HepG2 (cell line): ENCODE results near the gene PPP1CA. TPM values are rescaled to one million over a fixed set of nuclear protein-coding genes. Genes with fewer than 3 reads are reported as not detected.
A peak's percentile ranks its signal among the peaks of the same experiment; 100 is the strongest.

Experiments used
- ATAC-seq: fragments of 200-7000 bp; cut with Tn5 transposase; 3 replicates; pipeline ENCODE4 v1.9.1; 2020; ENCODE audit warnings: mild to moderate bottlenecking, moderate library complexity
- BruUV-seq: library from RNA; stranded (reverse); fragments of 400-500 nt; replicated peaks from 2 replicates; lab custom pipeline; 2021; lab: Mats Ljungman, UMichigan
- CTCF ChIA-PET: fragments of 300-600 bp; formaldehyde crosslinking; extraction: SDS; loops from one replicate; lab custom pipeline; 2021; ENCODE audit warnings: low total read pairs, inconsistent platforms, low intra/inter-chr PET ratio; lab: Yijun Ruan, JAX
- POLR2A ChIA-PET: fragments of 350-600 bp; sonication (Branson Sonifier 250); formaldehyde crosslinking; loops from one replicate; lab custom pipeline; 2020; ENCODE audit warnings: antibody characterized with exemption, inconsistent platforms; lab: Yijun Ruan, JAX
- DNase-seq: peaks from one replicate; pipeline ENCODE4 v3.0.0-alpha.2; 2015; ENCODE audit warnings: low spot score
- FAIRE-seq: peaks from 3 replicates; lab custom pipeline; 2011; peaks lifted over from hg19 to GRCh38; lab: Jason Lieb, UNC
- H2AFZ ChIP-seq: one replicate; pipeline ENCODE4 v1.6.1; 2011; ENCODE audit warnings: low read length, inconsistent platforms
- H3K27ac ChIP-seq: fragments of 300-600 bp; 3 replicates; pipeline ENCODE4 v1.8.0; 2011; ENCODE audit warnings: mixed run types, mild to moderate bottlenecking, mixed read lengths, low read length, inconsistent platforms; ENCODE audit not compliant: insufficient read depth; ENCODE audit errors: extremely low read length
- H3K27me3 ChIP-seq, 2 experiments: fragments of 200-600 bp in 1 of 2; 2 replicates in 1 of 2; 3 replicates in 1 of 2; pipeline versions ENCODE4 v1.6.0 to v1.8.0; 2011; ENCODE audit warnings: low read length in 2 of 2, mild to moderate bottlenecking in 2 of 2, moderate library complexity in 2 of 2, inconsistent platforms in 1 of 2; ENCODE audit not compliant: insufficient read depth in 2 of 2, control insufficient read depth in 1 of 2
- H3K36me3 ChIP-seq, 2 experiments: fragments of 200-600 bp in 1 of 2; replicated peaks in 1 of 2; 2 replicates in 1 of 2; 3 replicates in 1 of 2; pipeline versions ENCODE4 v1.5.1 to v1.8.0; 2011; ENCODE audit warnings: low read length in 2 of 2, inconsistent platforms in 1 of 2; ENCODE audit not compliant: insufficient read depth in 2 of 2, control insufficient read depth in 1 of 2
- H3K4me1 ChIP-seq: 2 replicates; pipeline ENCODE4 v1.5.1; 2012; ENCODE audit warnings: low read length, inconsistent platforms; ENCODE audit not compliant: insufficient read depth
- H3K4me2 ChIP-seq: 2 replicates; pipeline ENCODE4 v1.6.0; 2011; ENCODE audit warnings: low read depth, low read length, inconsistent platforms
- H3K4me3 ChIP-seq, 3 experiments: fragments of 200-600 bp in 1 of 3; sonication (generic), shearing (Covaris generic) in 1 of 3; replicated peaks in 1 of 3; 2 replicates each; pipeline ENCODE4 v1.5.1; 2011 to 2016; ENCODE audit warnings: low read length in 3 of 3, inconsistent platforms in 2 of 3, low read depth in 2 of 3, mild to moderate bottlenecking in 2 of 3, control low read depth in 1 of 3, mixed read lengths in 1 of 3; ENCODE audit not compliant: insufficient read depth in 1 of 3
- H3K79me2 ChIP-seq: one replicate; pipeline ENCODE4 v1.6.1; 2011; ENCODE audit warnings: low read length, inconsistent platforms; ENCODE audit not compliant: insufficient read depth
- H3K9ac ChIP-seq: 2 replicates; pipeline ENCODE4 v1.6.0; 2011; ENCODE audit warnings: mild to moderate bottlenecking, low read depth, low read length, inconsistent platforms; ENCODE audit not compliant: insufficient read depth
- H3K9me3 ChIP-seq: 2 replicates; pipeline ENCODE4 v1.5.1; 2012; ENCODE audit warnings: mild to moderate bottlenecking, low read length
- H4K20me1 ChIP-seq: 2 replicates; pipeline ENCODE4 v1.6.0; 2011; ENCODE audit warnings: inconsistent platforms, mild to moderate bottlenecking, low read length, moderate library complexity; ENCODE audit not compliant: insufficient read depth
- ATF1 ChIP-seq: IDR thresholded peaks from 2 replicates; pipeline ENCODE4 v1.6.1; 2016; ENCODE audit warnings: mild to moderate bottlenecking, control low read depth
- GPN1 ChIP-seq: sonication (generic); formaldehyde crosslinking; IDR thresholded peaks from 2 replicates; pipeline ENCODE4 v1.5.1; 2020; ENCODE audit warnings: missing genetic modification reagents, borderline replicate concordance
- MYC ChIP-seq: sonication (generic); formaldehyde crosslinking; IDR thresholded peaks from 2 replicates; pipeline ENCODE4 v1.9.0; 2021; ENCODE audit warnings: missing genetic modification reagents, borderline replicate concordance
- NFE2L1 ChIP-seq: sonication (generic); formaldehyde crosslinking; IDR thresholded peaks from 2 replicates; pipeline ENCODE4 v1.4.0; 2020; ENCODE audit warnings: missing genetic modification reagents, mild to moderate bottlenecking, borderline replicate concordance
- NFIC ChIP-seq: IDR thresholded peaks from 2 replicates; pipeline ENCODE4 v1.6.1; 2012; ENCODE audit warnings: mild to moderate bottlenecking, low read length, inconsistent platforms
- RBFOX2 ChIP-seq: fragments of 200-400 bp; formaldehyde crosslinking; IDR thresholded peaks from 2 replicates; pipeline ENCODE4 v1.6.1; 2017; ENCODE audit warnings: low read depth, mild to moderate bottlenecking, low read length
- SETDB1 ChIP-seq: sonication (generic); formaldehyde crosslinking; IDR thresholded peaks from 2 replicates; pipeline ENCODE4 v1.5.1; 2020; ENCODE audit warnings: missing genetic modification reagents, mild to moderate bottlenecking, borderline replicate concordance
- SIN3B ChIP-seq: fragments of 150-350 bp; IDR thresholded peaks from 2 replicates; pipeline ENCODE4 v1.6.1; 2014; ENCODE audit warnings: low read length
- SOX5 ChIP-seq: IDR thresholded peaks from 2 replicates; pipeline ENCODE4 v1.6.1; 2016; ENCODE audit warnings: borderline replicate concordance
- SP2 ChIP-seq: sonication (generic); formaldehyde crosslinking; IDR thresholded peaks from 2 replicates; pipeline ENCODE4 v1.5.1; 2020; ENCODE audit warnings: mild to moderate bottlenecking, missing genetic modification reagents
- TEAD3 ChIP-seq: optimal IDR thresholded peaks from 2 replicates; pipeline ENCODE3; 2016; ENCODE audit warnings: borderline replicate concordance
- THYN1 ChIP-seq: sonication (generic); formaldehyde crosslinking; IDR thresholded peaks from 2 replicates; pipeline ENCODE4 v1.8.1; 2023; ENCODE audit warnings: low read depth, mild to moderate bottlenecking, moderate library complexity, missing genetic modification reagents, borderline replicate concordance
- XBP1 ChIP-seq: sonication (generic); formaldehyde crosslinking; IDR thresholded peaks from 2 replicates; pipeline ENCODE4 v1.5.0; 2020; ENCODE audit warnings: missing genetic modification reagents
- ZFP36L2 ChIP-seq: sonication (generic); formaldehyde crosslinking; IDR thresholded peaks from 2 replicates; pipeline ENCODE4 v1.4.0; 2020; ENCODE audit warnings: missing genetic modification reagents
- ZNF367 ChIP-seq: sonication (generic); formaldehyde crosslinking; IDR thresholded peaks from 2 replicates; pipeline ENCODE4 v1.4.0; 2020; ENCODE audit warnings: missing genetic modification reagents, borderline replicate concordance
- ZNF562 ChIP-seq: sonication (generic); formaldehyde crosslinking; IDR thresholded peaks from 2 replicates; pipeline ENCODE4 v1.8.0; 2022; ENCODE audit warnings: missing genetic modification reagents, borderline replicate concordance
- ZNF7 ChIP-seq: IDR thresholded peaks from 2 replicates; pipeline ENCODE4 v1.6.1; 2016; ENCODE audit warnings: missing biosample characterization, missing genetic modification reagents
- ZNF749 ChIP-seq: sonication (generic); formaldehyde crosslinking; IDR thresholded peaks from 2 replicates; pipeline ENCODE4 v1.8.0; 2022; ENCODE audit warnings: mild to moderate bottlenecking, missing genetic modification reagents, moderate library complexity, borderline replicate concordance
- ZNF878 ChIP-seq: sonication (generic); formaldehyde crosslinking; IDR thresholded peaks from 2 replicates; pipeline ENCODE4 v1.8.1; 2023; ENCODE audit warnings: mild to moderate bottlenecking, missing genetic modification reagents, moderate library complexity
- WGBS: methylation state at CpG from one replicate; pipeline ENCODE4 v1.1.6; 2017; ENCODE audit warnings: low lambda C conversion rate; 5-methylcytosine and 5-hydroxymethylcytosine counted together
- in situ Hi-C: cut with HindIII; loops from 2 replicates; pipeline ENCODE4 v1.10.0; 2017; ENCODE audit warnings: low pct_unique_long_range_greater_than_20kb; ENCODE audit not compliant: extremely low pct_ligation_motif_present
- intact Hi-C: fragments of 100-400 bp; cut with micrococcal nuclease; formaldehyde crosslinking; loops from one replicate; pipeline ENCODE4 v1.10.0; 2022; ENCODE audit not compliant: unreplicated experiment
- polyA plus RNA-seq, 8 experiments: library from polyadenylated mRNA; depleted of rRNA in 3 of 8; stranded (reverse) in 7 of 8; unstranded in 1 of 8; fragments of >200 nt; fragmentation: Illumina TruSeq in 4 of 8; extraction: Trizol in 4 of 8; gene quantifications; 2 replicates each; pipeline versions ENCODE4 v1.2.1 to v1.2.3, GENCODE V29; 2011 to 2016; ENCODE audit warnings: low read depth in 4 of 8, missing spikeins in 1 of 8, mixed read lengths in 1 of 8; ENCODE audit not compliant: insufficient read depth in 1 of 8
- total RNA-seq, 5 experiments: library from RNA; depleted of rRNA; stranded (reverse); fragments of >200 nt; fragmentation: Illumina TruSeq; extraction: Trizol; gene quantifications; 2 replicates each; pipeline ENCODE4 v1.2.3, GENCODE V29; 2016; ENCODE audit warnings: low read depth in 1 of 5
- TF ChIP-seq, protein P1 (sequence below): sonication (generic); formaldehyde crosslinking; IDR thresholded peaks from 2 replicates; pipeline ENCODE4 v1.8.0; 2022; ENCODE audit warnings: missing genetic modification reagents, mild to moderate bottlenecking, moderate library complexity, borderline replicate concordance
- TF ChIP-seq, protein P2 (sequence below): sonication (generic); formaldehyde crosslinking; IDR thresholded peaks from 2 replicates; pipeline ENCODE4 v1.8.1; 2023; ENCODE audit warnings: missing genetic modification reagents, inconsistent platforms, borderline replicate concordance
- TF ChIP-seq, protein P3 (sequence below): IDR thresholded peaks from 2 replicates; pipeline ENCODE4 v1.6.1; 2012; ENCODE audit warnings: inconsistent platforms
- TF ChIP-seq, protein P4 (sequence below): sonication (generic); formaldehyde crosslinking; IDR thresholded peaks from 2 replicates; pipeline ENCODE4 v1.4.0; 2020; ENCODE audit warnings: mild to moderate bottlenecking, missing genetic modification reagents

PPP1CA gene
- total and polyA plus RNA-seq, 2 of the 13 experiments (the other 11 are each of a cell fraction or from before 2014, with no cell fraction given) = 149 to 170 TPM

DNA sequence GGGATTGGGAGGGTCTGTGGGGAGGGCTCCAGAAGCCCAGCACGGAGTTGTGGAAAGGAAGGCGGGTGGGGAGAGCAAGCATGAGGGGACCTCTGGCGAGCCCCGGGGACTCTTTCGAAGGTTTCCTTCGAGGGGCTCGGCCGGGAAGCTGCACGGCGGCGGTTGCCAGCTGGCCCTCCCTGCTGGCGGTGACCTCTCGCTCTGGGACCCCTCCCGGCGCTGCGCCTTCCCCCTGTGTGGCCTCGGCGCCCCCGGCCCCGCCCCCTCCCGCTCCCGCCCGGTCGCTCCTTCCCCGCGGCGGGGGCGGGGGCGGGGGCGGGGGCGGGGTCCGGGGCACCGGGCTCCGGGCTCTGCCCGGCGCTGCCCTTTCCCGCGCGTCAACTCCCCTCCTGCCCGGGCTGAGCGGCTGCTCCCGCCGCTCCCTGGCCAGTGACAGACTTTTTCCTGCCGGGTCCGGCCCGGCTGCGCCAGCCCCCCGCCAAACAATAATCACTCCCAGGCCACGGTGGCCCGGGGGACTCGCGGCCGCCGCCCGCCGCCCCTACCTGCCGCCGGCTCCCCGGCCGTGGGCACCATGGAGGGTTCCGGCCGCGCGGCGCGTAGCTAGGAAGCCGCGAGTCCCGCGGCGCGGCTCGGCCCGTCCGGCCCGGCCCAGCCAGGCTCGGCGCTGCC is 29.2 kb downstream of the PPP1CA start:
- Histone ChIP-seq H3K27ac (no peak overlapping the region), H3K27me3 (peaks cover 3 to 8% of the 10 kb centered on the region in 2 experiments; a peak in 3 of 5 replicates), H3K79me2 (no peaks in the 10 kb centered on the region), H4K20me1 (no peaks in the 10 kb centered on the region), H3K4me2 (peak overlapping the region; percentile 92), H3K36me3 (no peaks in the 10 kb centered on the region), H3K9me3 (no peaks in the 10 kb centered on the region), H3K4me3 (peak overlapping the region; percentile 69 to 75 (median 75); a peak in 5 of 6 replicates), H3K9ac (peak overlapping the region; percentile 60), H2AFZ (no peak overlapping the region), H3K4me1 (peaks cover 26% of the 10 kb centered on the region)
- no peak for DNase-seq
- no peak for FAIRE-seq
- CTCF ChIA-PET = no interaction called here
- no TSS peak for BruUV-seq
- in situ Hi-C loops = no loop called here
- ATAC-seq = peak; percentile 21
- POLR2A ChIA-PET = interaction anchor here (1.9 to 18.5 kb wide), 3 partner anchors 10 to 29 kb away, joined by 10 to 365 read pairs (median 12); partner anchors contain the start of genes POLD4 and PPP1CA
- intact Hi-C loops = no loop called here
- WGBS = no CpG with 5 or more reads among the region's 78 CpGs
- TF ChIP-seq ATF1 (CRISPR knock-in tag) = no peak
- TF ChIP-seq ZNF749 (CRISPR knock-in tag) = no peak
- TF ChIP-seq SOX5 = no peak
- TF ChIP-seq XBP1 (CRISPR knock-in tag) = no peak
- TF ChIP-seq, protein P1, sequence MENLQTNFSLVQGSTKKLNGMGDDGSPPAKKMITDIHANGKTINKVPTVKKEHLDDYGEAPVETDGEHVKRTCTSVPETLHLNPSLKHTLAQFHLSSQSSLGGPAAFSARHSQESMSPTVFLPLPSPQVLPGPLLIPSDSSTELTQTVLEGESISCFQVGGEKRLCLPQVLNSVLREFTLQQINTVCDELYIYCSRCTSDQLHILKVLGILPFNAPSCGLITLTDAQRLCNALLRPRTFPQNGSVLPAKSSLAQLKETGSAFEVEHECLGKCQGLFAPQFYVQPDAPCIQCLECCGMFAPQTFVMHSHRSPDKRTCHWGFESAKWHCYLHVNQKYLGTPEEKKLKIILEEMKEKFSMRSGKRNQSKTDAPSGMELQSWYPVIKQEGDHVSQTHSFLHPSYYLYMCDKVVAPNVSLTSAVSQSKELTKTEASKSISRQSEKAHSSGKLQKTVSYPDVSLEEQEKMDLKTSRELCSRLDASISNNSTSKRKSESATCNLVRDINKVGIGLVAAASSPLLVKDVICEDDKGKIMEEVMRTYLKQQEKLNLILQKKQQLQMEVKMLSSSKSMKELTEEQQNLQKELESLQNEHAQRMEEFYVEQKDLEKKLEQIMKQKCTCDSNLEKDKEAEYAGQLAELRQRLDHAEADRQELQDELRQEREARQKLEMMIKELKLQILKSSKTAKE (CRISPR knock-in tag) = no peak
- no peak for TF ChIP-seq SP2 (CRISPR knock-in tag)
- no peak for TF ChIP-seq ZNF878 (CRISPR knock-in tag)
- TF ChIP-seq SETDB1 (CRISPR knock-in tag) = no peak
- TF ChIP-seq, protein P2, sequence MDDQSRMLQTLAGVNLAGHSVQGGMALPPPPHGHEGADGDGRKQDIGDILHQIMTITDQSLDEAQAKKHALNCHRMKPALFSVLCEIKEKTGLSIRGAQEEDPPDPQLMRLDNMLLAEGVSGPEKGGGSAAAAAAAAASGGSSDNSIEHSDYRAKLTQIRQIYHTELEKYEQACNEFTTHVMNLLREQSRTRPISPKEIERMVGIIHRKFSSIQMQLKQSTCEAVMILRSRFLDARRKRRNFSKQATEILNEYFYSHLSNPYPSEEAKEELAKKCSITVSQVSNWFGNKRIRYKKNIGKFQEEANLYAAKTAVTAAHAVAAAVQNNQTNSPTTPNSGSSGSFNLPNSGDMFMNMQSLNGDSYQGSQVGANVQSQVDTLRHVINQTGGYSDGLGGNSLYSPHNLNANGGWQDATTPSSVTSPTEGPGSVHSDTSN (CRISPR knock-in tag) = no peak
- no peak for TF ChIP-seq ZFP36L2 (CRISPR knock-in tag)
- no peak for TF ChIP-seq NFIC
- TF ChIP-seq MYC (CRISPR knock-in tag) = 0 out of 2 replicates have a peak, but pooled peaks have one; percentile 5
- TF ChIP-seq THYN1 (CRISPR knock-in tag) = no peak
- TF ChIP-seq, protein P3, sequence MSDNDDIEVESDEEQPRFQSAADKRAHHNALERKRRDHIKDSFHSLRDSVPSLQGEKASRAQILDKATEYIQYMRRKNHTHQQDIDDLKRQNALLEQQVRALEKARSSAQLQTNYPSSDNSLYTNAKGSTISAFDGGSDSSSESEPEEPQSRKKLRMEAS = 0 out of 2 replicates have a peak, but pooled peaks have one; percentile 23
- TF ChIP-seq GPN1 = no peak
- TF ChIP-seq ZNF7 (CRISPR knock-in tag) = no peak
- no peak for TF ChIP-seq ZNF562 (CRISPR knock-in tag)
- TF ChIP-seq, protein P4, sequence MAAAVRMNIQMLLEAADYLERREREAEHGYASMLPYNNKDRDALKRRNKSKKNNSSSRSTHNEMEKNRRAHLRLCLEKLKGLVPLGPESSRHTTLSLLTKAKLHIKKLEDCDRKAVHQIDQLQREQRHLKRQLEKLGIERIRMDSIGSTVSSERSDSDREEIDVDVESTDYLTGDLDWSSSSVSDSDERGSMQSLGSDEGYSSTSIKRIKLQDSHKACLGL (CRISPR knock-in tag) = no peak
- no peak for TF ChIP-seq ZNF367
- no peak for TF ChIP-seq SIN3B
- TF ChIP-seq TEAD3 (CRISPR knock-in tag) = no peak
- TF ChIP-seq NFE2L1 (CRISPR knock-in tag) = no peak
- peak; percentile 27; the same call in 1 of the 2 replicates for TF ChIP-seq RBFOX2
